ENCODE measurements around the gene SLC39A2. TPM values are rescaled to one million over a fixed set of nuclear protein-coding genes. Genes with fewer than 3 reads are reported as not detected.

The SLC39A2 gene
- total and polyA plus RNA-seq, 2 donors (not counting 3 experiments of a cell fraction or from before 2014, with no cell fraction given) = 0.06 TPM; not detected in 1

DNA sequence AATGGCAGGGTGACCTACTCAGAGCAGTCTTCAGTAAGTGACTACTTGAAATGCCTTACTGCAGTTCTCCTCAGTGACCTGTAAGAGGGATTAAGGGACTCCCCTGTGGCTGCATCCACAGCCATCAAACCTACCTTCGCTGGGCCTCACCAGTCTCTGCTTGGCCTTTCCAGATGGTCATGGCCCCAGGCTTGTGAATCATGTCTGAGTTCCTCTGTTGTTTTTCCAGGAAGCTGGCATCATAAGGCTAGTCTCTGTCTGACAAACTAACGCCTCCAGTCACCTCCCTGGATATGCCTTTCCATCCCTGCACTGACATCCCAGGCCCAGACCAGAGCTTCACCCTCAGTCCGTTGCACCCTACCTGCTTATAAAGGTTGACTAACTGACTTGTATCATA, 29.8 kb upstream of the SLC39A2 start:
- Histone ChIP-seq H4K20me1 (replicated peaks; ENCODE audit: control insufficient read depth, extremely low read depth, insufficient read depth, low read length) (no peaks in the 10 kb centered on the region), H3K9me1 (replicated peaks; ENCODE audit: control insufficient read depth, extremely low read depth, insufficient read depth, low read length) (no peaks in the 10 kb centered on the region), H3K27ac (ENCODE audit: insufficient read depth, low read depth, low read length) (no peak overlapping the region), H3K4me3 (replicated peaks in 1 of 3; ENCODE audit: insufficient read depth in 1 of 3, low read depth in 1 of 3, low read length in 3 of 3) (no peak overlapping the region), H3K4me1 (ENCODE audit: control insufficient read depth, extremely low read depth, insufficient read depth, low read length) (peaks cover 11% of the 10 kb centered on the region), H3K4me2 (ENCODE audit: insufficient read depth, low read length) (no peak overlapping the region), H2AFZ (ENCODE audit: low read depth, low read length) (peak overlapping the region; percentile 22), H3K27me3 (ENCODE audit: control insufficient read depth in 2 of 2, insufficient read depth in 2 of 2, low read length in 2 of 2) (peaks cover 10 to 17% of the 10 kb centered on the region in 2 experiments), H3K79me2 (ENCODE audit: control insufficient read depth, insufficient read depth, low read length) (no peaks in the 10 kb centered on the region), H3K9ac (replicated peaks; ENCODE audit: extremely low read depth, insufficient read depth, low read length) (no peak overlapping the region), H3K9me3 (replicated peaks; ENCODE audit: control insufficient read depth, insufficient read depth, low read length) (no peaks in the 10 kb centered on the region), H3K36me3 (ENCODE audit: control insufficient read depth in 2 of 2, extremely low read depth in 1 of 2, insufficient read depth in 2 of 2, low read length in 2 of 2) (no peaks in the 10 kb centered on the region)
- no peak for DNase-seq (ENCODE audit: low read depth, low spot score)
- intact Hi-C loops (cut with micrococcal nuclease) (no loop called here), dilution Hi-C loops (cut with MboI; ENCODE audit: extremely low pct_ligation_motif_present, low sequenced_read_pairs) (no loop called here)
- CTCF ChIA-PET = interaction anchor here (1.8 to 5.5 kb wide), 3 partner anchors 34 to 110 kb away, joined by 8 to 103 read pairs (median 24); no protein-coding TSS in a partner anchor
- no TSS peak for BruUV-seq (replicated peaks)
- POLR2A ChIA-PET = no interaction called here
- FAIRE-seq = peak; percentile 8
- TF ChIP-seq GATA2 (IDR thresholded peaks at IDR 0.05; ENCODE audit: insufficient read depth, insufficient read length, low read depth, low read length) (no peak), JUN (IDR thresholded peaks at IDR 0.05; ENCODE audit: borderline replicate concordance, insufficient read depth, insufficient read length, low read depth) (no peak), POLR2A (IDR thresholded peaks at IDR 0.05; ENCODE audit: low read depth, low read length) (no peak), MYC (IDR thresholded peaks at IDR 0.05; ENCODE audit: low read depth, low read length) (no peak), POLR2AphosphoS5 (IDR thresholded peaks at IDR 0.05; ENCODE audit: insufficient read depth, low read depth, low read length) (no peak), FOS (IDR thresholded peaks at IDR 0.05; ENCODE audit: borderline replicate concordance, insufficient read depth, low read length) (no peak), EZH2 (IDR thresholded peaks at IDR 0.05; ENCODE audit: borderline replicate concordance, low read depth, low read length, severe bottlenecking) (no peak)
- TF ChIP-seq, protein P1, sequence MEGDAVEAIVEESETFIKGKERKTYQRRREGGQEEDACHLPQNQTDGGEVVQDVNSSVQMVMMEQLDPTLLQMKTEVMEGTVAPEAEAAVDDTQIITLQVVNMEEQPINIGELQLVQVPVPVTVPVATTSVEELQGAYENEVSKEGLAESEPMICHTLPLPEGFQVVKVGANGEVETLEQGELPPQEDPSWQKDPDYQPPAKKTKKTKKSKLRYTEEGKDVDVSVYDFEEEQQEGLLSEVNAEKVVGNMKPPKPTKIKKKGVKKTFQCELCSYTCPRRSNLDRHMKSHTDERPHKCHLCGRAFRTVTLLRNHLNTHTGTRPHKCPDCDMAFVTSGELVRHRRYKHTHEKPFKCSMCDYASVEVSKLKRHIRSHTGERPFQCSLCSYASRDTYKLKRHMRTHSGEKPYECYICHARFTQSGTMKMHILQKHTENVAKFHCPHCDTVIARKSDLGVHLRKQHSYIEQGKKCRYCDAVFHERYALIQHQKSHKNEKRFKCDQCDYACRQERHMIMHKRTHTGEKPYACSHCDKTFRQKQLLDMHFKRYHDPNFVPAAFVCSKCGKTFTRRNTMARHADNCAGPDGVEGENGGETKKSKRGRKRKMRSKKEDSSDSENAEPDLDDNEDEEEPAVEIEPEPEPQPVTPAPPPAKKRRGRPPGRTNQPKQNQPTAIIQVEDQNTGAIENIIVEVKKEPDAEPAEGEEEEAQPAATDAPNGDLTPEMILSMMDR (IDR thresholded peaks at IDR 0.05; ENCODE audit: extremely low read depth in 1 of 2, insufficient read depth in 1 of 2, low read depth in 1 of 2, low read length in 2 of 2) = no peak
- TF ChIP-seq, protein P2, sequence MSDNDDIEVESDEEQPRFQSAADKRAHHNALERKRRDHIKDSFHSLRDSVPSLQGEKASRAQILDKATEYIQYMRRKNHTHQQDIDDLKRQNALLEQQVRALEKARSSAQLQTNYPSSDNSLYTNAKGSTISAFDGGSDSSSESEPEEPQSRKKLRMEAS (IDR thresholded peaks at IDR 0.05; ENCODE audit: insufficient read depth, insufficient read length) = no peak
